CD4-positive, alpha-beta memory T cell (primary cell): ENCODE data around the gene ELMOD3. TPM values are rescaled to one million over a fixed set of nuclear protein-coding genes. Genes with fewer than 3 reads are reported as not detected.

Experiments used
- CTCF ChIA-PET: fragments of 350-600 bp; sonication (Branson Sonifier 250); formaldehyde crosslinking; loops from one replicate; lab custom pipeline; 2021; ENCODE audit warnings: inconsistent platforms; ENCODE audit not compliant: partially characterized antibody; lab: Charles Lee
- POLR2A ChIA-PET: fragments of 350-600 bp; sonication (Branson Sonifier 250); formaldehyde crosslinking; loops from one replicate; lab custom pipeline; 2021; ENCODE audit not compliant: partially characterized antibody; lab: Charles Lee
- DNase-seq, 5 donors: peaks; one replicate each; pipeline versions ENCODE4 v3.0.0 to v3.0.0-alpha.2; 2020 to 2022; ENCODE audit warnings: mixed read lengths in 1 of 5
- H3K27ac ChIP-seq: one replicate; pipeline ENCODE4 v1.7.0; 2013; ENCODE audit warnings: low read depth, low read length
- H3K27me3 ChIP-seq: 2 replicates; pipeline ENCODE4 v1.7.0; 2013; ENCODE audit warnings: mild to moderate bottlenecking, low read length, moderate library complexity; ENCODE audit not compliant: insufficient read depth
- H3K36me3 ChIP-seq: 2 replicates; pipeline ENCODE4 v1.7.0; 2013; ENCODE audit warnings: mild to moderate bottlenecking, low read length, moderate library complexity; ENCODE audit not compliant: insufficient read depth
- H3K4me1 ChIP-seq: 2 replicates; pipeline ENCODE4 v1.7.0; 2013; ENCODE audit warnings: mild to moderate bottlenecking, low read length, moderate library complexity; ENCODE audit not compliant: insufficient read depth
- H3K4me3 ChIP-seq, 2 donors: one replicate each; pipeline ENCODE4 v1.7.0; 2013; ENCODE audit warnings: low read length in 2 of 2, mild to moderate bottlenecking in 1 of 2
- H3K9me3 ChIP-seq, 2 donors: one replicate each; pipeline ENCODE4 v1.7.0; 2013; ENCODE audit warnings: low read length in 2 of 2, control low read depth in 1 of 2; ENCODE audit not compliant: control insufficient read depth in 1 of 2
- H3K27ac Mint-ChIP-seq, 7 donors: one replicate each; pipeline ENCODE4 v1.8.0; 2020 to 2021; ENCODE audit warnings: mixed read lengths in 7 of 7, mild to moderate bottlenecking in 6 of 7, inconsistent platforms in 3 of 7, moderate library complexity in 3 of 7
- H3K27me3 Mint-ChIP-seq, 2 donors: one replicate each; pipeline ENCODE4 v1.8.0; 2020 to 2021; ENCODE audit warnings: mixed read lengths in 2 of 2
- H3K36me3 Mint-ChIP-seq, 2 donors: one replicate each; pipeline ENCODE4 v1.8.0; 2020 to 2021; ENCODE audit warnings: mixed read lengths in 2 of 2, inconsistent platforms in 1 of 2, mild to moderate bottlenecking in 1 of 2
- H3K4me1 Mint-ChIP-seq, 4 donors: one replicate each; pipeline ENCODE4 v1.8.0; 2020 to 2021; ENCODE audit warnings: mixed read lengths in 4 of 4, mild to moderate bottlenecking in 1 of 4
- H3K4me3 Mint-ChIP-seq, 8 donors: one replicate each; pipeline ENCODE4 v1.8.0; 2020 to 2021; ENCODE audit warnings: mixed read lengths in 8 of 8, mild to moderate bottlenecking in 7 of 8, moderate library complexity in 6 of 8, inconsistent platforms in 3 of 8
- H3K9me3 Mint-ChIP-seq, 8 donors: one replicate each; pipeline ENCODE4 v1.8.0; 2020 to 2021; ENCODE audit warnings: mixed read lengths in 8 of 8, mild to moderate bottlenecking in 5 of 8, inconsistent platforms in 3 of 8, moderate library complexity in 1 of 8
- intact Hi-C: fragments of 100-400 bp; cut with micrococcal nuclease; formaldehyde crosslinking; loops from one replicate; pipeline ENCODE4 v1.15.1; 2023
- polyA plus RNA-seq, 2 donors: library from polyadenylated mRNA; unstranded; fragments of 300-500 nt; fragmentation: Illumina TruSeq; gene quantifications; one replicate each; pipeline ENCODE4 v1.2.3, GENCODE V29; 2021
- total RNA-seq, 2 experiments: library from RNA; stranded (reverse); gene quantifications; one replicate each; pipeline ENCODE4 v1.2.3, GENCODE V29; 2021

Gene ELMOD3
- total and polyA plus RNA-seq, 4 experiments from 2014 or later, result 10.1 to 33.2 (median 20.5) TPM

DNA sequence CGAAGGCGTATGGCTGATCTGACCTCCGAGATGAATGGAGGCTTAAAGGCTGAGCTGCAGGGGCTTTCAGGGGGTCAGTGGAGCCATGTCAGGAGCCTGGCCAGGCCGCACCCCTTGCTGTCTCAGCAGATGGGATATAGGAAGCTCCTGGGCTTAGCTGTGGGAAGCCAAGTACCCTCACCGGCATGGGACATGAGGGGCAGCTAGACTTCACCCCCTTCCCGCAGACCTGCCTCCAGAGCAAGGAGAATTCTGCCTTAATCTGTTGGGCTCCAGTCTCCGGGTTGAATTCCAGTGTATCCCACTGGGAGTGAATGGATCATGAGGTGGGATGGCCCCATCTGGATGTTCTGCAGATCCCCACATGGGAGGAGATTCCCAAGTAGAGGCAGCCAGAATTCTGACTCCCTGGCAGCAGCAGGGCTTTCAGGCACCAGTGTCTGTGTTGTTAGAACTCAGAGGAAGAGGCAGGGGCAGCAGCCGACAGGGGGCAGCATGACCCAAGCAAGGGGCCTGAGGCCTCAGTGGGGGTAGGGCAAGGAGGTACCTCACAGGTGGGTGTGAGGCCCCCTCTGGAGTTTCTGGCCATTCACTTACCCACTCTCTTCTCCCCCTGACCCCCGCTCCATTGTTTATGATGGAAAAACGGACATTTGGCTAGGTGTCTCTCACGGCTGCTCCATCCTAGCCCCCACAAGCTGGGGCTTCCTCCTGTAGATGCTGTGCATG, 36.5 kb downstream of the ELMOD3 start:
- intact Hi-C loops, result loop anchor here (1.0 kb wide), 3 partner anchors 29 to 316 kb away; no protein-coding TSS in a partner anchor
- H3K4me3 Mint-ChIP-seq, result no peak overlapping the region

DNA sequence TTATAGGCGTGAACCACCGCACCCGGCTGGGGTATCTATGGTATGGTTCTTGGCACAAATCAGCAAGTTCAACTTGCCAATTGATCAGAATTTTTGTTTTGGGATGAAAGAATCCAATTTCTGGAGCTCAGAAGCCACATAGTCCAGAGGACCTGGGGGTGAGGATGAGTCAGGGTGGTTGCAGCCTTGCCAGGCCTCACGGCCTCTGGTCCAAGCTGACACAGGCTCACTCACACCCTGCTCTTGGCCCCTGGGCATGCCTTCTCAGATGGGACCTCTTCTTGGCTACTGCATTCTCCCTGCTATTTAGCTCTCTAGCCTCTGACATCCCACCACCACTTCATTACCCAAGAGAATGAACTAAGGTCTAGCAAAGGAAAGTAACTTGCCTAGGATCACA, 39.3 kb downstream of the ELMOD3 start:
- Mint-ChIP-seq H3K4me3 (no peak overlapping the region), H3K27ac (peak overlapping the region in 4 of 7 donors; percentile 4 to 71 (median 33)), H3K36me3 (peaks cover 14 to 28% of the 10 kb centered on the region in 2 donors), H3K9me3 (no peaks in the 10 kb centered on the region), H3K4me1 (peaks cover 4 to 9% (median 6%) of the 10 kb centered on the region in 4 donors), H3K27me3 (no peaks in the 10 kb centered on the region)
- POLR2A ChIA-PET, result no interaction called here
- H3K27me3 ChIP-seq, result no peaks in the 10 kb centered on the region
- intact Hi-C loops, result no loop called here
- no peak overlapping the region for H3K27ac ChIP-seq
- DNase-seq, result no peak
- H3K4me1 ChIP-seq, result peaks cover 15% of the 10 kb centered on the region
- peaks cover 14% of the 10 kb centered on the region for H3K36me3 ChIP-seq
- no peaks in the 10 kb centered on the region for H3K9me3 ChIP-seq
- CTCF ChIA-PET, result interaction anchor here (6.2 to 11.5 kb wide), 2 partner anchors 26 to 158 kb away, joined by 48 to 147 read pairs; partner anchors contain the start of gene SH2D6
- no peak overlapping the region for H3K4me3 ChIP-seq

More for the DNA sequence above, 36.5 kb downstream of the ELMOD3 start:
- Histone ChIP-seq H3K9me3 (no peaks in the 10 kb centered on the region), H3K36me3 (peaks cover 20% of the 10 kb centered on the region), H3K27me3 (no peaks in the 10 kb centered on the region), H3K4me1 (peaks cover 15% of the 10 kb centered on the region), H3K4me3 (no peak overlapping the region), H3K27ac (no peak overlapping the region)
- H3K27me3 Mint-ChIP-seq, result no peaks in the 10 kb centered on the region
- peak; percentile 53 to 67 (median 60) for DNase-seq
- ChIA-PET CTCF (interaction anchor here (1.1 to 11.5 kb wide), 6 partner anchors 29 to 246 kb away, joined by 3 to 147 read pairs (median 5); partner anchors contain the start of gene SH2D6), POLR2A (interaction anchor here (1.2 to 3.3 kb wide), 4 partner anchors 28 to 160 kb away, joined by 3 to 12 read pairs (median 6); partner anchors contain the start of genes MAT2A, SH2D6 and TGOLN2)
- H3K36me3 Mint-ChIP-seq, result peaks cover 19 to 42% of the 10 kb centered on the region in 2 donors
- H3K27ac Mint-ChIP-seq, result peak overlapping the region in 4 of 7 donors; percentile 13 to 86 (median 50)
- peaks cover 4 to 9% (median 6%) of the 10 kb centered on the region in 4 donors for H3K4me1 Mint-ChIP-seq
- H3K9me3 Mint-ChIP-seq, result no peaks in the 10 kb centered on the region

DNA sequence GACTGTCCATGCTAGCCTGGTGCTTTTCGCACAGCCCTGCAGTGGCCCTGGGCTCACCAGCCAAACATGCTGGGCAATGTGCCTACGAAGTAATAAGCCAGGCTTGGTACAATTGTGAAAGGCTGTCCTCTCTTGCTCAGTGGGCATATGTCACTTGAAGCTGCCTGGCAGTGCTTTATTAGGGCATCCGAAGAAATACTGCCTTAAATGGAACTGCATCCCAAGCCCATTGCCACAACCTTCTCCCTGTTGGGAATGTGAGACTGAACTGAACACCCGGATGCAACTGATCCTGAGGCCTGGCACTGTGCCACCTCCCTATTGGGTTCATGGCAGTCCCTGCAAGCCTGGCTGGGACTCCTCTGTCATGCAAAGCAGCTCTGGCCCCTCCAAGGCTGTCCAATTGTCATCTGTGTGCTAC, 39.7 kb downstream of the ELMOD3 start:
- Mint-ChIP-seq H3K36me3 (peaks cover 13 to 26% of the 10 kb centered on the region in 2 donors), H3K4me1 (peaks cover 4 to 9% (median 6%) of the 10 kb centered on the region in 4 donors), H3K27ac (peak overlapping the region in 4 of 7 donors; percentile 7 to 57 (median 42)), H3K9me3 (no peaks in the 10 kb centered on the region), H3K4me3 (no peak overlapping the region), H3K27me3 (no peaks in the 10 kb centered on the region)
- peaks cover 14% of the 10 kb centered on the region for H3K36me3 ChIP-seq
- ChIA-PET POLR2A (no interaction called here), CTCF (interaction anchor here (6.2 to 11.5 kb wide), 2 partner anchors 26 to 158 kb away, joined by 48 to 147 read pairs; partner anchors contain the start of gene SH2D6)
- peaks cover 15% of the 10 kb centered on the region for H3K4me1 ChIP-seq
- DNase-seq, result no peak
- H3K9me3 ChIP-seq, result no peaks in the 10 kb centered on the region
- no peaks in the 10 kb centered on the region for H3K27me3 ChIP-seq
- no peak overlapping the region for H3K27ac ChIP-seq
- no peak overlapping the region for H3K4me3 ChIP-seq
- intact Hi-C loops, result no loop called here

DNA sequence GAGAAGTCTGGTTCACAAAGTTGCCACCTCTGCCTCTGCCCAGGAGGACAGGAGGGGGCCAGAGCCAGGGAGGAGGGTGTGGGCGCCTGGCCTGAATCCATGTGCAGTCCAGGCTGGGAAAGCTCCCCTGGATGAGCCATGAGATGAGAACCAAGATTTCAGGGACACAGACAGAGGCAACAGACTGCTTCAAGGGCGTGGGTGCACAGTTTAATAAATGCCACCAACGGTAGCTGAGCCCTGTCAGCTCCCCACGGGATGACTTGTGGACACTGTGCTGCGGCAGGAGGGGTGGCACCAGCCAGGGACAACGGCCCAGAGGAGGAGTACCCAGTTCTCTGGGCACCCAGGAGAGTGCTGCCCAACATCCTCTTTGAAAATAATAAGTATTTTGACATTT, 40.4 kb downstream of the ELMOD3 start:
- no peaks in the 10 kb centered on the region for H3K9me3 Mint-ChIP-seq

DNA sequence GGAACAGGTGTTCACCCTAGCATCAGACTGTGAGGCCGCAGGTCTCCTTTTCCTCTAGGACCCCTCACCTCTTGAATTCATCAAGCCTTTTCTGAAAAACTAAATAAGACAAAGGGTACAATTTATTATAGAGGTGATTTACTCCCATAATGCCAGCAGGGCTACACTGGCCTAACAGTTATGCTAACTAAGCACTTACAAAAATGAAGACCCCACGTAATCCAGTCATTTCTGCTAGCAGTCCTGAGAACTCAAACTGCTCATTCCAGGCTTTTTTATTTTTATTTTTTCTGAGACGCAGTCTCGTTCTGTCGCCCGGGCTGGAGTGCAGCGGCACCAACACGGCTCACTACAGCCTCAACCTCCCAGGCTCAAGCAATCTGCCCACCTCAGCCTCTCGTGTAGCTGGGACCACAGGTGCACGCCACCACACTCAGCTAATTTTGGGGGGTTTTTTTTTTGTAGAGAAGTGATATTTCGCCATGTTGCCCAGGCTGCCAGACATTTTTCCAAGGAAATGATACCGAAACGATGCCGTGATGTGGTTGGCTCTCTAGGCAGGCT, 41.4 kb downstream of the ELMOD3 start:
- Mint-ChIP-seq H3K36me3 (peaks cover 17 to 27% of the 10 kb centered on the region in 2 donors), H3K4me1 (peaks cover 4 to 9% (median 6%) of the 10 kb centered on the region in 4 donors), H3K27me3 (no peaks in the 10 kb centered on the region), H3K4me3 (no peak overlapping the region), H3K27ac (peak overlapping the region in 1 of 7 donors; percentile 4), H3K9me3 (no peaks in the 10 kb centered on the region)
- Histone ChIP-seq H3K4me3 (no peak overlapping the region), H3K9me3 (no peaks in the 10 kb centered on the region), H3K27ac (no peak overlapping the region), H3K27me3 (no peaks in the 10 kb centered on the region), H3K4me1 (peaks cover 15% of the 10 kb centered on the region), H3K36me3 (peaks cover 10% of the 10 kb centered on the region)
- intact Hi-C loops, result no loop called here
- ChIA-PET POLR2A (interaction anchor here (1.2 kb wide), 1 partner anchor 164 kb away, joined by 3 read pairs; no protein-coding TSS in a partner anchor), CTCF (interaction anchor here (1.3 kb wide), 1 partner anchor 156 kb away, joined by 4 read pairs; no protein-coding TSS in a partner anchor)
- DNase-seq, result no peak

More for the DNA sequence above, 40.4 kb downstream of the ELMOD3 start:
- no peaks in the 10 kb centered on the region for H3K9me3 ChIP-seq
- H3K36me3 Mint-ChIP-seq, result peaks cover 13 to 24% of the 10 kb centered on the region in 2 donors
- H3K27ac ChIP-seq, result no peak overlapping the region
- POLR2A ChIA-PET, result no interaction called here
- peak overlapping the region in 1 of 7 donors; percentile 29 for H3K27ac Mint-ChIP-seq
- H3K4me3 ChIP-seq, result no peak overlapping the region
- H3K4me3 Mint-ChIP-seq, result no peak overlapping the region
- no peaks in the 10 kb centered on the region for H3K27me3 ChIP-seq
- no peak for DNase-seq
- CTCF ChIA-PET, result interaction anchor here (11.5 kb wide), 1 partner anchor 157 kb away, joined by 147 read pairs; no protein-coding TSS in a partner anchor
- peaks cover 4 to 9% (median 6%) of the 10 kb centered on the region in 4 donors for H3K4me1 Mint-ChIP-seq
- H3K4me1 ChIP-seq, result peaks cover 15% of the 10 kb centered on the region
- intact Hi-C loops, result no loop called here
- H3K36me3 ChIP-seq, result peaks cover 14% of the 10 kb centered on the region
- no peaks in the 10 kb centered on the region for H3K27me3 Mint-ChIP-seq

DNA sequence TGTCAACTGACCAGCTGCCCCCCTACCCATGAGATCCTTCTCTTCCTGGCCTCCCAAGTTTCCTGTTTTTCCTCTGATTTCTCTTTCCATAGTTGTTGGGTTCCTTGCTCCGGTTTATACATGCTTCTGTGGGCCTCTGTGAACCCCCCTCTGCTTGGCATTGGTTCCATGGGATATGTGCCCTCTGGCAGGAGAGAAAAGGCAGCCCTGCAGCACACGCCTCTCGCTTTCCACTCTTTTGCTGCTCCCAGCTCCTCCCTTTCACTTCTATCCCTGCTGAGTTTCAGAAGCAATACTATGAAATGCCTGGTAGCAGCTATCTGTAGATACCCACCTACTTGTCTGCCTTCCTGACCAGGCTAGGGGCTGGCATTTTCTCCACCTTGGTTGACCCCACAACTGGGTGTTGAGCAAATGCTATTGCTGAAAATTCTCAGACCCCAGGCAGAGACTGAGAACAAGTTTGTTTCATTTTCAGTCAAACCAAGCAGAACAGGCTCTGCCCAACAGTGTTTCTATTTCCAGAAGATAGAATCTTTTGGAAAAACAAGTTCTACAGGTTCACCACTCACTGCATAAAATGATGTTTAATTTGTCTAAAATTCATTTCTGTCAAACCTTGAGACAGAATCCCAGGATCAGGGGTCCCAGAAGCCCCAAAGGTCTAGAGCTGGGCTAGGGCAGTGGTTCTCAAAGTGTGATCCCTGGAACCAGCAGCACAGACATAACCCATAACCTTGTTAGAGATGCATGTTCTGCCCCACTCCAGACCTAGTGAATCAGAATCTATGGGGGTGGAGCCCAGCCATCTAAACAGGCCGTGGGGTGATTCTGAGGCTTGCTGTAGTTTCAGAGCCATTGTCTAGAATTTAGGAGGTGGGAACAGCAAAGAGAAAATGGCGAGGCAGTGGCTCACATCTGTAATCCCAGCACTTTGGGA, 42.2 kb downstream of the ELMOD3 start:
- no peak overlapping the region for H3K4me3 ChIP-seq
- Mint-ChIP-seq H3K9me3 (peaks cover 0 to 2% (median 0%) of the 10 kb centered on the region in 8 donors), H3K4me3 (no peak overlapping the region), H3K27me3 (no peaks in the 10 kb centered on the region), H3K36me3 (peaks cover 19 to 23% of the 10 kb centered on the region in 2 donors), H3K27ac (peak overlapping the region in 6 of 7 donors; percentile 24 to 83 (median 46)), H3K4me1 (peaks cover 4 to 6% (median 5%) of the 10 kb centered on the region in 4 donors)
- POLR2A ChIA-PET, result interaction anchor here (1.2 kb wide), 1 partner anchor 163 kb away, joined by 3 read pairs; no protein-coding TSS in a partner anchor
- H3K27me3 ChIP-seq, result no peaks in the 10 kb centered on the region
- intact Hi-C loops, result no loop called here
- no peaks in the 10 kb centered on the region for H3K9me3 ChIP-seq
- peaks cover 11% of the 10 kb centered on the region for H3K36me3 ChIP-seq
- peaks cover 11% of the 10 kb centered on the region for H3K4me1 ChIP-seq
- H3K27ac ChIP-seq, result no peak overlapping the region
- no peak for DNase-seq
- CTCF ChIA-PET, result interaction anchor here (1.3 kb wide), 1 partner anchor 155 kb away, joined by 4 read pairs; no protein-coding TSS in a partner anchor
